ENCODE results near the gene STXBP1. TPM values are rescaled to one million over a fixed set of nuclear protein-coding genes. Genes with fewer than 3 reads are reported as not detected.

STXBP1 gene
- total RNA-seq, 2 experiments from 2014 or later: 19.8 to 21.7 TPM

DNA sequence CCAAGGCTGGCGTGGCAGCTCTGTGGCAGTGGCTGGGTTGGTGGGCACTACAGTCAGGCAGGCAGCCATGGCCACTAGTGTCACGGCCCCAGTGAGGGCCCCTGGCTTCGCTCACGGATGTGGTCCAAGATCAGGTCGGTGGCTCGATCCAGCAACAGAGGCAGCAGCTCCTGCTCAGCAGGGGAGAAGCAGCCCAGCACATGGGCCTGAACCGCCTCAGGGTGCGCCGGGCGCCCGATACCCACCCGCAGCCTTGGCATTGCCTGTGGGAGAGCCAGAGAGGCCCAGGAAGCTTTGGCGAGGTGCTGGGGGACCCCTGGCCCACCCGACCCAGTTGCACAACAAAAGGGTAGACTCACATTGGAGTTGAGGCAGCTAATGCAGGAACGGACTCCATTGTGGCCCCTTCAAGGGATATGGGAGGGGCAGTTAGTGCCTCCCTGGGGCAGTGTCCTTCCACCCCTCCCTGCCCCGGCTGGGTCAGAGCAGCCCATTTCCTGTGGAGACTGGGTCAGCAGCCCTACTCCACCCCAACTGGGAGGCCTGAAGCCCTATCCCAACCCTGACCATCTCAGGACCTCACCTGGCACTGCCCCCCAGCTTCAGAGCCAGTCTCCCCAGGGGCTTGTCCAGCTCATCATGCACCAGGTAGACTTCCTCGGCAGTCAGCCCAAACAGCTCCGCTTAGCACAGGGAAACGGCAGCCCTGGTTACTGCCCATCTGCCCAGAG is 102.1 kb downstream of the STXBP1 start:
- DNase-seq (no peak), ATAC-seq (ENCODE audit: low read depth) (no peak)
- Mint-ChIP-seq H3K4me1 (peaks cover 19% of the 10 kb centered on the region), H3K4me3 (peak overlapping the region; percentile 68), H3K36me3 (no peaks in the 10 kb centered on the region), H3K27me3 (peaks cover 2% of the 10 kb centered on the region), H3K9me3 (no peaks in the 10 kb centered on the region), H3K27ac (peak overlapping the region; percentile 38)
- POLR2A ChIA-PET: interaction anchor here (2.4 kb wide), 1 partner anchor 21 kb away, joined by 10 read pairs; the partner anchor contains the start of gene TOR2A

DNA sequence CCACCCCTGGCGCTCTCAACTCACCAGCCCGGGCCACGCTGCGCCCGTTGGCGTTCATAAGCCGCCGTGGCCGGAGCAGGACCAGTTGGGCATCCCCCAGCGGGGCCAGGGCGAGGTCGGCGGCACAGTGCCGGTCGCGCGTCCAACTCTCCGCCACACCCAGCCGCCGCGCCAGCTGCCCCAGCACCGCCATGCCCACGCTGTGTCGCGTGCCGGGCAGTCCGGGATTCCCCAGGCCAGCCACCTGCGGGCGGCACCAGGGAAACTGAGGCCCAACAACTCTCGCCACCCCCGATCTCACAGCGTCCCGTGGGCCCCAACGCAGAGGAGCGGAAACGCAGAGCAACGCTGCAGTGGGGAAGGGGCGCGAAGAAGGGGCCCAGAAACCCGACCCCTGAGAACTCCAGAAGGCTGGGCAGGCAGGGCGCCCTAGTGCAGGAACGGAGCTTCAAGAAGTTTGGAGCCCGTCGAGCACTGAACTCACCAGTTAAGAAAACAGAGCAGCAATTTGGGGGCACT is 102.9 kb downstream of the STXBP1 start:
- peaks cover 27% of the 10 kb centered on the region for H3K4me1 Mint-ChIP-seq
- H3K9me3 Mint-ChIP-seq: no peaks in the 10 kb centered on the region
- POLR2A ChIA-PET: interaction anchor here (0.5 to 2.4 kb wide), 9 partner anchors 9 to 572 kb away, joined by 3 to 10 read pairs (median 3); partner anchors contain the start of genes LRSAM1, RPL12 and TOR2A
- ATAC-seq (ENCODE audit: low read depth): peak; percentile 2
- peaks cover 1% of the 10 kb centered on the region for H3K27me3 Mint-ChIP-seq
- no peak for DNase-seq
- peak overlapping the region; percentile 97 for H3K4me3 Mint-ChIP-seq
- H3K36me3 Mint-ChIP-seq: no peaks in the 10 kb centered on the region
- peak overlapping the region; percentile 92 for H3K27ac Mint-ChIP-seq

DNA sequence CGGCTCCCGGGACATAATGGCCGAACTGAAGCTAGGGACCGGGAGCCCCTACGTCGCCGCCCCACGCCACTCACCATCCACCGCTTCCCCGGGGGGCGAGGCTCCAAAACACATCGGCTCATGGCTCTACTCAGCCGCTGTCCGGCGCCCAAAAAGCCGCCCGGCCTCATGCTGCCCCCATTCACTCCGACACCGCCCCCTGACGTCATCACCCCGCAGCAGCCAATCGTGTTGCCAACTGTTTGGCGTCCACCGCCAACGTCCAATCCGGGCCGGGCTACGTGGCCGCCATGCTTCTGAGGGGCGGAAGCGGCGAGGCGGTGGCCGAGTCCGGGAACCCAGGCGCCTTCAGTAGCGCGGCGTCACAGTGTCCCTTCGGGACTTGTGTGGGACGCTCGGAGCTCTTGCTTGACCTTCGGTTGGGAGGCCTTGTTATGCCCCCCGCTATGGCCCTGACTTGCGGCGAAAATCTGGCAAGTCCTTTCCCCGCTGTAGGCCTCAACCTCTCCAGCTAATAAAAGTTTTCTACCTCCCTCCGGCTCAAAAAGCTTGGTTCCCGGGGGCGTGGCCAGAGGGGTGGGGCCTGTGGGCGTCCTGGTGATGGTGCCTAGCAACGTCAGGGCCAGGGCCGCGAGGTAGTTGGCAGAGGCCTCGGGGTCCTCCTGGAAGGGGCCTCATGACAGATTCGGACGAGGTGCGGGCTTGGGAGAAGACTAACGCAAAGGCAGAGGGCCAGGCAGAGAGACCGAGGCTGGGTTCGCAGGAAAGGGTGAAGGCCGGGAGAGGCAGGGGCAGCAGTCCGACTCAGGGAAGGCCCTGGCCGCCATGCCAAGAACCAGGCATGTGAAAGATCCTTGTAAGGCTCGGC is 103.6 kb downstream of the STXBP1 start, which contains the start of the genes PTRH1 and TTC16:
Gene PTRH1, minus strand, starts transcription at position 194 of the 868 bp plus-strand sequence. Its CDS starts 24 bp downstream, at position 170.
Gene TTC16, plus strand, starts transcription at position 610 of the 868 bp plus-strand sequence. Its CDS starts 67 bp downstream, at position 677.
- peaks cover 29% of the 10 kb centered on the region for H3K4me1 Mint-ChIP-seq
- H3K9me3 Mint-ChIP-seq: no peaks in the 10 kb centered on the region
- POLR2A ChIA-PET: interaction anchor here (0.5 to 2.4 kb wide), 12 partner anchors 8 to 571 kb away, joined by 3 to 10 read pairs (median 3); partner anchors contain the start of genes LRSAM1, RPL12, TOR2A and ZNF79
- H3K36me3 Mint-ChIP-seq: no peaks in the 10 kb centered on the region
- ATAC-seq (ENCODE audit: low read depth): peak; percentile 92
- peak within 1 kb of the TSS; percentile 97 for H3K4me3 Mint-ChIP-seq
- H3K27ac Mint-ChIP-seq: peak within 1 kb of the TSS; percentile 92
- no peaks in the 10 kb centered on the region for H3K27me3 Mint-ChIP-seq
- peak; percentile 98 for DNase-seq

DNA sequence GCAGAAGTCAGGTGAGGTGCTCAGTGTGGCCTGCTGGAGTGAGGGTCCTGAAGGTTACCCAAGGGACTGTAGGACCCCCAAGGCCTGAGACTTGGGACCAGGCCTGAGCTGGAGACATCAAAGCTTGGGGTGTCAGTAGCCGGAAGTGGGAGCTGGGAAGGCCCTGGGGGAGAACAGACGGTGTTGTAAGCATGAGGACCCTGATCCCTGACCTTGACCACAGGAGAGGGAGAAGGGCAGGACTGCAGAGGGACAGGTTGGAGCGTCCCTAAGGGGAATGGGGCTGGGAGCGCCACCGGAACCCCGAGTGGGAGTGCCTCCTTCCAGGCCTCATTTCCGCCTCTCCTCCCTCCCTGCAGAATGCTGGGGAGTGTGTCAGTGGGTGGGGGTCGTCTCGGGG is 104.3 kb downstream of the STXBP1 start:
- Mint-ChIP-seq H3K4me1 (peaks cover 26% of the 10 kb centered on the region), H3K36me3 (no peaks in the 10 kb centered on the region), H3K27me3 (no peaks in the 10 kb centered on the region), H3K4me3 (peak overlapping the region; percentile 97), H3K27ac (no peak overlapping the region), H3K9me3 (no peaks in the 10 kb centered on the region)
- POLR2A ChIA-PET: interaction anchor here (1.0 to 2.4 kb wide), 4 partner anchors 18 to 292 kb away, joined by 3 to 10 read pairs (median 6); partner anchors contain the start of genes LRSAM1, RPL12, TOR2A and ZNF79
- DNase-seq: no peak
- no peak for ATAC-seq (ENCODE audit: low read depth)

DNA sequence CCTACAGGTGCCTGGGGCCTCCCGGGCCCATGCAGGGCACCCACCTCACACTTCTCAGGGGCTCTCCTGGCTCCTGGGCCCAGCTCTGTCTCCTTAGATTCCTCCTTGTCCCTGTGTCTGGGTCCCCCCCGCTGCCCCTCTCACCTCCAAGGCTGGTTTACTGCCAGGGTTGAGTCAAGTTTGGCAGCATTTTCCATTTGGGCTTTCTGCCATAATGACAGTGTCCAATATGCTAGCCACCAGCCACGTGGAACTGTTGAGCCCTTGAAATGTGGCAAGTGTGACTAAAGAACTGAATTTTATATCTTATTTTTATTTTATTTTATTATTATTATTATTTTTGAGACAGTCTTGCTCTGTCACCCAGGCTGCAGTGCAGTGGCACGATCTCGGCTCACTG is 105.7 kb downstream of the STXBP1 start:
- H3K9me3 Mint-ChIP-seq: no peaks in the 10 kb centered on the region
- H3K27ac Mint-ChIP-seq: no peak overlapping the region
- H3K4me1 Mint-ChIP-seq: peaks cover 26% of the 10 kb centered on the region
- POLR2A ChIA-PET: interaction anchor here (0.6 kb wide), 1 partner anchor 425 kb away, joined by 3 read pairs; no protein-coding TSS in a partner anchor
- H3K36me3 Mint-ChIP-seq: no peaks in the 10 kb centered on the region
- H3K27me3 Mint-ChIP-seq: no peaks in the 10 kb centered on the region
- H3K4me3 Mint-ChIP-seq: no peak overlapping the region
- no peak for DNase-seq
- ATAC-seq (ENCODE audit: low read depth): no peak

DNA sequence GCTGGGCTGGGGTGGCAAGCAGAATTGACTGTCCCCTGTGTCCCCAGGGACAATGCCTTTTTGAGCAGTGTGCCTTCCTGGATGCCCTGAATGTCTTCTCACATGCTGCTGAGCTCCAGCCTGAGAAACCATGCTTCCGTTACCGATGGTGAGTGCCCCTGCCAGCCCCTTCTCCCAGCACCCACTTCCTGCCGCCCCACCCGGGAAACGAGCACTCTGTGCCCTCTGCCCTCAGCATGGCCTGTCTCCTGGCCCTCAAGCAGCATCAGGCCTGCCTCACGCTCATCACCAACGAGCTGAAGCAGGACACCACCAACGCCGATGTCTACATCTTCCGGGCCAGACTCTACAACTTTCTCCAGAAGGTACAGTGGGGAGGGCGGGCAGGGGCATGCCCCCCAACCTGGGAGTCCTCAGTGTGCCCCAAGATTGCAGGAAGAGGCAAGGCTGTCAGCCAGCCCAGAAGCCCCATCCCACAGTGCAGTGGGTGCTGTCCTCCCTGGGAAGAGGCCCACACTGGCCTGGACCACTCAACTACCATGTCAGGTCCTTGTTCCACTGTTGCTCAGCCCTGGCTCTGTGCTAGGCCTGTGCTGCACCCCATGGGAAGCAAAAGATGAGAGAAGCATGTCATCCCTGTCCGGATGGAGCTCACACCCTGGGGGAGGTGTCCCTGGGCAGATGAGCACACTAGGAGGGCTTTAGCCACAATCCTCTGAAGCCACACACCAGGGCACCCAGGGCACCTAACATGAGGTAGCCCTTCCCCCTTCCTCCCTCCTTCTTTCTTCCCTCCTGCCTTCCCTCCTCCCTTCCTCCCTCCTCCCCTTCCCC is 108.2 kb downstream of the STXBP1 start:
- Mint-ChIP-seq H3K27me3 (no peaks in the 10 kb centered on the region), H3K36me3 (no peaks in the 10 kb centered on the region), H3K27ac (peak overlapping the region; percentile 88), H3K9me3 (no peaks in the 10 kb centered on the region), H3K4me3 (peak overlapping the region; percentile 45), H3K4me1 (peaks cover 27% of the 10 kb centered on the region)
- POLR2A ChIA-PET: interaction anchor here (0.5 to 1.2 kb wide), 2 partner anchors 183 to 351 kb away, joined by 3 to 4 read pairs; no protein-coding TSS in a partner anchor
- DNase-seq: no peak
- ATAC-seq (ENCODE audit: low read depth): no peak

DNA sequence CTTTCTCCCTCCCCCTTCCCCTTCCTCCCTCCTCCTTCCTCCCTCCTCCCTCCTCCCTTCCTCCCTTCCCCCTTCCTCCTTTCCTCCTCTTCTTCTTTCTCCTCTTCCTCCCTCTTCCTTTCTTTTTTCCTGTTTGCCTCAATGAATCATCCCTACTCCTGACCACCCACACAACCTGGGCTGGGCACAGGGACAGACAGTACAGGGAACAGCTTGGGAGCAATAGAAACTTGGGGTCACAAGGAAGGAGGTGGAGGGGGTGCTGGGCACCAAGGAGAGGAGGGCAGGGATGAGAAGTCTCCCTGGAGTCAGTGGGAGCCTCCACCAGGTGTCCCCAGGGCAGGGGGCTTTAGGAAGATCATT is 108.8 kb downstream of the STXBP1 start:
- no peaks in the 10 kb centered on the region for H3K9me3 Mint-ChIP-seq
- no peaks in the 10 kb centered on the region for H3K36me3 Mint-ChIP-seq
- ATAC-seq (ENCODE audit: low read depth): no peak
- H3K27me3 Mint-ChIP-seq: no peaks in the 10 kb centered on the region
- peak overlapping the region; percentile 67 for H3K4me3 Mint-ChIP-seq
- H3K4me1 Mint-ChIP-seq: peaks cover 26% of the 10 kb centered on the region
- H3K27ac Mint-ChIP-seq: peak overlapping the region; percentile 75
- DNase-seq: no peak
- POLR2A ChIA-PET: no interaction called here

DNA sequence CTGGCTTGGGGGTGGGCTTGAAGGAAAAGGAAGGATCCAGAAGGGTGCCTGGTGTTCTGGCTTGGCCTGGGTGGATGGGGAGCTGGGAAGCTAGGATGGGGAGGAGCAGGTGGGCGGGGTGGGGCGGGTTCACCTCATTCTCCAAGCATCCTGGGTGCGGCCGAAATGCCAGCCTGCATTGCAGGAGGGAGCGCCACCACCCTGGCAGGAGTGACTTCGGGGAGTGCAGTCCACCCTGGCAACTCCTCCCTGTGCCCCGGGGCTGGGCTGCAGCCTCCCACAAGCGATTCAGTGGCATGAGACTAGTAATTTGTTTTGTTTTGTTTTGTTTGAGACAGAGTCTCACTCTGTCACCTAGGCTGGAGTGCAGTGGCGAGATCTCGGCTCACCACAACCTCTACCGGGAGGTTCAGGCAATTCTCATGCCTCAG is 109.3 kb downstream of the STXBP1 start:
- DNase-seq (no peak), ATAC-seq (ENCODE audit: low read depth) (no peak)
- H3K27me3 Mint-ChIP-seq: no peaks in the 10 kb centered on the region
- no peaks in the 10 kb centered on the region for H3K9me3 Mint-ChIP-seq
- H3K4me3 Mint-ChIP-seq: peak overlapping the region; percentile 67
- POLR2A ChIA-PET: interaction anchor here (1.0 kb wide), 1 partner anchor 11 kb away, joined by 3 read pairs; no protein-coding TSS in a partner anchor
- H3K36me3 Mint-ChIP-seq: no peaks in the 10 kb centered on the region
- peak overlapping the region; percentile 75 for H3K27ac Mint-ChIP-seq
- peaks cover 22% of the 10 kb centered on the region for H3K4me1 Mint-ChIP-seq

DNA sequence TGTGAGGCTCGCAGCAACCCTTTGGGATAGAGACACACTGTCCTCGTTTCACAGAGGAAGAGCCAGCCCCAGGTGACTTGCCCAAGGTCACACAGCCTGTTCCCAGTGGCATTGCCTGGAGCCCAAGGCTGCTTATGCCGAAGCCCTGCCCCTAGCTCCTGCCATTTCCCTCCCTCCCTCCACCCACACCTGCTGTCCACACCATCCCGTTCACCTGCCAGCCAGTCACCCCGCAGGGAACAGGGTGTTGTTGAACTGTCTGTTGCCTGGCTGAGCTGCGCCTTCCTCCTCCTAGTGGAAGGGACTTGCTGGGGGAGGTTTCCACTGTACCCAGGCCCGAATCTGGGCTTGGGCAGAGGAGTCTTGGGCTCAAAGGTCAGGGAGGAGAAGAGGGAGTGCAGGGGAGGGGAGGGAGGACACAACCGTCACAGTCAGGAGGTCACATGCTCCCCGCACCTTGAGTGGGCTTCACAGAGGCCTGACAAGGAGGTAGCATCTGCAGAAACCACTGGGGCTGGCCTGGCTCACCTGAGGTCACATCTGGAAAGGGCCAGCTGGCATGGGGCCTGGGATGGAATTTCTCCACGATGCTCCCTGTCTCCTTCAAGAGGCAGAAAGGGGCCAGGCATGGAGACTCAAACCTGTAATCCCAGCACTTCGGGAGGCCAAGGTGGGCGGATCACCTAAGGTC is 110.1 kb downstream of the STXBP1 start:
- POLR2A ChIA-PET: interaction anchor here (1.0 kb wide), 1 partner anchor 10 kb away, joined by 3 read pairs; no protein-coding TSS in a partner anchor
- no peaks in the 10 kb centered on the region for H3K27me3 Mint-ChIP-seq
- H3K9me3 Mint-ChIP-seq: no peaks in the 10 kb centered on the region
- no peak for DNase-seq
- H3K27ac Mint-ChIP-seq: no peak overlapping the region
- peaks cover 22% of the 10 kb centered on the region for H3K4me1 Mint-ChIP-seq
- H3K36me3 Mint-ChIP-seq: no peaks in the 10 kb centered on the region
- no peak for ATAC-seq (ENCODE audit: low read depth)
- H3K4me3 Mint-ChIP-seq: no peak overlapping the region

DNA sequence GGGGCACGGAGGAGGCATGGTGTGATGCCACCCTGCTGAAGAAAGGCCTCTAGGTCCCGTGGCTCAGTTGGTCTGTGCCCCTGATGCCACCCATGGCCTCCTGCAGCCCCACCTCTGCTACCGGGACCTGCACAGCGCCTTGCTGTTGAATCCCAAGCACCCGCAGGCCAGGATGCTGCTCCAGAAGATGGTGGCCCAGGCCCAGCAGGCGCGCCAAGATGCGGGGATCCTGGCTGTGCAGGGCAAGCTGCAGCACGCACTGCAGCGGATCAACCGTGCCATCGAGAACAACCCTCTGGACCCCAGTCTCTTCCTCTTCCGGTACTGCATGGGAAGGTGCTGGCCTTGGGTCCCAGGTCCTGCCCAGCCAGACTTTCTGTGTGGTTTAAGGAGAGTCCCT is 110.9 kb downstream of the STXBP1 start:
- no peak for ATAC-seq (ENCODE audit: low read depth)
- no peak overlapping the region for H3K27ac Mint-ChIP-seq

DNA sequence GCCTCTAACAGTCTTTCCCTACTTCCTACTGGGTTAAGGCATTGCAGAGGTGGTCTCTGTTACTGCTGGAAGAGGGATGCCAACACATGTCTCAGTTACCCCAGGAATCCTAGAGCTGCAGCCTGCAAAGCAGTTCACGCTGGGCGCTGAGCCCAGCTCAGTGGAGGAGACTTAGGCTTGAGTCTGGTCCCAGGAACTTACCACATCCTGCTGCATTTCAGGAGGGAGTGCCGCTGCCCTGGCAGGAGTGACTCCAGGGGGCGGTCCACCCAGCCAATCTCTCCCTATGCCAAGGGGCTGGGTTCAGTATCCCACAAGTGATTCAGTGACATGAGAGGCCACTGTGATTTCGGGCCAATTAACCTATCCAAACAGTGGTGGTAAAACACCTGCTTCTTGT is 111.4 kb downstream of the STXBP1 start:
- Mint-ChIP-seq H3K36me3 (no peaks in the 10 kb centered on the region), H3K9me3 (no peaks in the 10 kb centered on the region), H3K27ac (no peak overlapping the region), H3K27me3 (no peaks in the 10 kb centered on the region), H3K4me1 (peaks cover 22% of the 10 kb centered on the region), H3K4me3 (no peak overlapping the region)
- DNase-seq: no peak
- ATAC-seq (ENCODE audit: low read depth): no peak
- POLR2A ChIA-PET: interaction anchor here (1.1 kb wide), 1 partner anchor 8 kb away, joined by 3 read pairs; the partner anchor contains the start of genes PTRH1 and TTC16

More for the DNA sequence above, 110.9 kb downstream of the STXBP1 start:
- Mint-ChIP-seq H3K36me3 (no peaks in the 10 kb centered on the region), H3K9me3 (no peaks in the 10 kb centered on the region), H3K4me1 (peaks cover 22% of the 10 kb centered on the region), H3K27me3 (no peaks in the 10 kb centered on the region), H3K4me3 (no peak overlapping the region)
- DNase-seq: no peak
- POLR2A ChIA-PET: no interaction called here

DNA sequence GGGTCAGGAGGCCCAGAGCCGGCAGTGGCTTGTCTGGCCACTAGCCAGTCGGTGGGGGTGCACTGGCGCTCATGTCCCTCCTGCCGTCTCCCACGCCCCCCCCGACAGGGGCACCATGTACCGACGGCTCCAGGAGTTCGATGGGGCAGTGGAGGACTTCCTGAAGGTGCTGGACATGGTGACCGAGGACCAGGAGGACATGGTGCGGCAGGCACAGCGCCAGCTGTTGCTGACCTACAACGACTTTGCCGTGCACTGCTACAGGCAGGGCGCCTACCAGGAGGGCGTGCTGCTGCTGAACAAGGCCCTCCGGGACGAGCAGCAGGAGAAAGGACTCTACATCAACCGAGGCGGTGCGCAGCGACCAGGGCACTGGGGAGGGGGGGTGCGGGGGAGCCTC is 111.9 kb downstream of the STXBP1 start:
- no peak overlapping the region for H3K27ac Mint-ChIP-seq
- POLR2A ChIA-PET: interaction anchor here (1.1 kb wide), 1 partner anchor 8 kb away, joined by 3 read pairs; the partner anchor contains the start of genes PTRH1 and TTC16
- DNase-seq (no peak), ATAC-seq (ENCODE audit: low read depth) (no peak)
- peaks cover 22% of the 10 kb centered on the region for H3K4me1 Mint-ChIP-seq
- no peaks in the 10 kb centered on the region for H3K9me3 Mint-ChIP-seq
- no peaks in the 10 kb centered on the region for H3K27me3 Mint-ChIP-seq
- H3K36me3 Mint-ChIP-seq: no peaks in the 10 kb centered on the region
- no peak overlapping the region for H3K4me3 Mint-ChIP-seq
